Ramos (cell line): Measurements from ENCODE around the gene CIT.
"Not testable (repeated sequence)": the region's sequence is repeated elsewhere in the genome, so short reads cannot be mapped to it uniquely, and the experiment has no call there.

Source experiments
- in situ Hi-C: fragments of 300-500 bp; cut with MboI; formaldehyde crosslinking; loops from one replicate; pipeline ENCODE4 v1.14.3; 2022; ENCODE audit warnings: low sequenced_read_pairs; ENCODE audit not compliant: unreplicated experiment

The CIT gene

DNA sequence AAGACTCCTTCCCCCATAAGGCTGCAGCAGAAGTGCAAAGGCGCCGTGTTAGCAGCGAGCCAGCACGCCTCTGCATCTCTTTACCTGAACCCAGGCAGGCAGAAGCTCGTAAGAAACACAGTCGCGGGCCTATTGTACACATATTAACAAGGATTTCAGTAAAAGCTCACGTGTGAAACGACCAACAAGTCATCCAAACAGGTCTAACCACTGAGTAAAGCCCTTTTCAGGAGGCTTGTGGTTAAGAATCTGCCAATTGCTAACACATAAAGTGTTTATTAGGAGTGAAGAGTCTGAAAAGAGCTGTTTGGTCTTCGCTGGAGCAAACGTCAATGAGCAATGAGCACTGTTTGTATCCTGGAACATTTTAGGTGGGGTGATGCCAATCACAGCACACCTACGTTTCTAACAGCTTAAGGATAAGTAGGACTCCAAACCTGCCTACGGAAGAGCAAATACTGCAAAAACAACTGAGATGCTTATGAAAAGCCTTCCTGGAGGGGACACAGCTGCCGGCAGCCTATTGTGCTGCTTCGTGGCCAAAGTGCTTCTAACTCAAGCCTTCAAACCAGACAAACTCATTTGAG lies 166.1 kb downstream of the CIT start:
- in situ Hi-C loops = no loop called here

DNA sequence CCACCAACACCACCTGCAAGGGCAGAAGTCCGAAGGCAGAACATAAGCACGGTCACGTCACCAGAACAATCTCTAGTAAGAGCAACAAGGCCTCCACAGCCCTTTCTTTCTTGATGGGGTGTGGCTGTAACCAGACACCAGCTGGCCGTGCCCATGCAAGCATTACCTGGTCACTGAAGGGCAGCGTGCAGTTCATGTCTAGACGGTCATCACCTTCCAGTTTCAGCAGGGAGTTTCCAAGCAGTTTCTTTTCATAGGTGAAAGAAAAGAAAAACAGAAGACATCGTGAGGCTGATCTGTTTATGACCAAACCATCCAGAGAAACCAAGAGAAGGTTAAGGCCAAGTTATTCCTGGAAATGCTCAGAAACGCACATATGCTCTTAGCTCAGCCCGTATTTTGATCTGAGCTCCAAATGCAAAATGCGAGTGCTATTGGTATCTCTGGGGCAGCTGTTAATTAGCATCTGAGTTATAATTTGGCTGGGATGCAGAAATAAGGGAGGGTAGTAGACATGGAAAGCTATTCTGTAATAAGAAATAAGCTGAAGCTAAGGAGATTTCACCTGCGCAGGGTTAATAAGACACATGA lies 166.7 kb downstream of the CIT start:
- in situ Hi-C loops = no loop called here

DNA sequence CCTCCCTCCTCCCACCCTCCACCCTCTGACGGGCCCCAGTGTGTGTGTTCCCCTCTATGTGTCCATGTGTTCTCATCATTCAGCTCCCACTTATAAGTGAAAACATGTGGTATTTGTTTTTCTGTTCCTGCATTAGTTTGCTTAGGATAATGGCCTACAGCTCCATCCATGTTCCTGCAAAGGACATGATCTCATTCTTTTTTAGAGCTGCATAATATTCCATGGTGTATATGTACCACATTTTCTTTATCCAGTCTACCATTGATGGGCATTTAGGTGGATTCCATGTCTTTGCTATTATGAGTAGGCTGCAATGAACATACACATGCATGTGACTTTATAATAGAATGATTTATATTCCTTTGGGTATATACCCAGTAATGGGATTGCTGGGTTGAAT lies 170.7 kb downstream of the CIT start:
- in situ Hi-C loops = not testable (repeated sequence)

DNA sequence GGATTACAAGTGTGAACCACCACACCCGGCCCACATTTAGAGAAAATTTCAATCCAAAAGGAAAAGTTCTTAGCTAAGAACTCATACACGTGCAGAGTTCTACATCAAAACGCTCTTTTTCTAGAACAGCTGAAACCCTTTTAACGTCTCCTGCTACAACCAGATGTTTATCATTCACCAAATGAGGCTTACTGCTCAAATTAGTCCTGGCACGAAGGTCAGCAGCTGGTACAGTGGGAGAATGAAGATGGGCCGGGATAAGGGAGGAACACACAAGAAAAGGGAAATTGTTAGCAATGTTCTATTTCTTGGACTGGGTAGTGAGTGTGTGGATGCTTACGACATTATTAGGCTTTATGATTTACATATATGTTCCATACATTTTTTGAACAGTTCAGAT lies 171.9 kb downstream of the CIT start:
- in situ Hi-C loops = no loop called here

DNA sequence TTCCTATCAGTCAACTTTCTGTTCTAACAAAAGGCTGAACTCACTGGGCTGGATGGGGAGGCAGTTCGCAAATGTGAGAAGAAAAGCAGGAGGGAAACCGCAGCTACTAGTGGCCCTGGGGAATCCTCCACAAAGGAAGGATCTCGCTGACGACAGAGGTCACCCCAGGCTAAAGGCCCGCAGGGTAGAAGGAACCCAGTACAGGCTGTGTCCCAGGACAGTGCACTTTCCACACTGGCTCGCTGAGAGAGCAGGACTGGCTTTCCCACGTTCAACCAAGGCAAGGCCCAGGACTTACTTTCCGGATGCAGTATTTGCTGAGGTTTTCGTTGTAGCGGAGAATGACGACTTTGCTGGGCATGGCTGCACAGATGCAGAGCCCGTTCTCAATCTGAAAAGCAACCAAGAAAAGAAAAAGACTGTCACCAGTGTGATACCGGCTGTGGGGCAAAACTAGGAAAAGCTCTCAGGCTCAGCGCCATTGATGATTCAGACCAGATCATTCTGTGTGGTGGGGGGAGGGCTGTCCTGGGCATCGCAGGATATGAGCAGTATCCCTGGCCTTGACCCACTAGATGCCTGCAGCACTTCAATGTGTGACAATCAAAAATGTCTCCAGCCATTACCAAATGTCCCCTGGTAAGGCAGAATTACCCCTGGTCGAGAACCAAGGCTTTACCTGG lies 172.9 kb downstream of the CIT start:
- in situ Hi-C loops = no loop called here

DNA sequence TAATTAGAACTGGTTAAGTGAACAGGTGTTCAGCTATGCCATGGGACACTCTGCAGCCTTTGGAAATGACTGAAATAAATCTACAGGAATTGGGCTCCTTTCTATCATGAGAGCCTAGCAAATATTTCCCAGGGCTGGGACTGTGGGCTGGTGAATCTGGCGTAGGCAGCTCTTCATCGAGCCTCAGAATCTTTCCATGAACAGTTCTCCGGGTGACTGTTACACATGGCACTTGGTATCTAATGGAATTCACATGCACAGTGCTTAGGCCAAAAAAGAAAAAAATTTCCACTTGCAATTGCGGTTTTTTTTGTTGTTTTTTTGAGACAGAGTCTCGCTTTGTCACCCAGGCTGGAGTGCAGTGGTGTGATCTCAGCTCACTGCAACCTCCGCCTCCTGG lies 177.0 kb downstream of the CIT start:
- in situ Hi-C loops = no loop called here

DNA sequence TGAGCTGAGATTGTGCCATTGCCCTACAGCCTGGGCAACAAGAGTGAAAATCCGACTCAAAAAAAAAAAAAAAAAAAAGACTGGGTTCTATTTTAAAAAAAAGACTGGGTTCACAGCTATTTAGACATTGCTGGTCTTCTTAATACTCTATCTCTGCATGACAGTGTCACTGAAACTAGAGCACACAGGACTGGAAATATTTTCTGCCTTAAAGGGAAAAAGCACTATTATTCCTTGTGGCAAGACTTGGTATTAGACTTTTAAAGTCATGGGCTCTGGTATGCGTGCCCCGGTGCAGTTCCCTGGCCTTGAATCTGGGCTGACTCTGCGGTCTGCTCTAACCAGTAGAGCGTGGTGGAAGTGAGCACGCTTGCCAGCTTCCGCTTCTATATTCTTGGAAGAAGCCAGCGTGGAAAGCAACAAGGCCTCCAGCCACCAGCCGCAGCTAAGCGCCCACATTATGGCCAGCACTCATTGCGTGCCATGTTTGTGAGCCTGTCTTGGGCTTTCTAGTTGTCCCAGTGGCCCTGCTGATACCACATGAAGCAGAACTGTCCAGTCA lies 177.8 kb downstream of the CIT start:
- in situ Hi-C loops = loop anchor here (25.0 kb wide), 1 partner anchor 563 kb away; the partner anchor contains the start of gene PXN

DNA sequence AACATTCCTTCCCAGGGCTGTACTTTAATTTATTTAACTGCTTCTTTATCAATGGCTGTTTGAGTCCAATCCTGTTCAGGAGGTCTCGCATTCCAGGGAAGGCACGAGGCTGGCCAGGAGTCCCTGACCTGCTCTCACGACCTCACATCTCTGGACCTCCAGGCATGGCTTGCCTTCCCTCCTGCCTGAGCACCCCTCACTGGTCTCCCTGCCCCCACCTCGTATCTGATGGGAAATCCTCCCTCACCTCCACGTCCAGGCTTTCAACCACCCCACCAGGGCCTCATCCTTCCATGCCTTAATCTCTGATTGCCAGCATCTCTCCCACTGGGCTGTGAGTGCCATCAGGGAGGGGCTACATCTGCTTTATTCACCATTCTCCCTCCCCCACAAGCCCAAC lies 180.2 kb downstream of the CIT start:
- in situ Hi-C loops = loop anchor here (25.0 kb wide), 1 partner anchor 565 kb away; the partner anchor contains the start of gene PXN

DNA sequence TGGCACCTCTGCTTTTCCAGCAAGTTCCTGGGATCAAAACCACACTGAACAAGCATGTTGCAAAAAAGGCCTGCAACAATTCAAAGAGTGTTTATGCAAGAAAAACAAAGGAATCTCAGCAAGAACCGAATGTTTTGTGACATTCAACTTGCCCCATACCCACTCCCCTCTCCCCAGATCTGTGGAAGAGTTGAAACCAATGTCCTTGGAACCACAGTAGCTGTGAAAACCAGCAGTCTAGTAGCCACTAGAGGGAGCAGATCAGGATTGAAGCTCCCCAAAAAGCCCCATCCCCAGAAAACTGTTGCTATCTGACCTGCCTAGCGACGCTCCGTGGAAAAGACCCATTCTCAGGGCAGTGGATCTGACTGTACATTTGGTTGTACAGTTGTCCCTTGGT lies 182.1 kb downstream of the CIT start:
- in situ Hi-C loops = loop anchor here (25.0 kb wide), 1 partner anchor 567 kb away; the partner anchor contains the start of gene PXN

DNA sequence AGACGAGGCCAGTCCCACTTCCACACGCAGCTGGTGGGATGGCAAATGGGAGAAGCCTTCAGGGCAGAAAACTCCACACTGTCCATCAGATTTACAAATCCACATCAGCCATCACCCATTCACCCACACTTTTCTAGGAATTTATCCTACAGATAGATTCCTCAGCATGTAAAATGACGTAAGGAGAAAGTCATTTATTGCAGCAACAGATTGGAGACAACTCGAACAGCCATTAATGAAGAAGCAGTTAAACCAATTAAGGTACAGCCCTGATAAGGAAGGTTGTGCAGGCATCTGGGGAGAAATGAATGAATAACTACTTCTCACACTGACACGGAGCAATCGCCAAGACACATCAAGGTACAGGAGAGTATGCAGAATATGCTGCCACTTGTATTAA lies 183.0 kb downstream of the CIT start:
- in situ Hi-C loops = loop anchor here (25.0 kb wide), 1 partner anchor 568 kb away; the partner anchor contains the start of gene PXN

DNA sequence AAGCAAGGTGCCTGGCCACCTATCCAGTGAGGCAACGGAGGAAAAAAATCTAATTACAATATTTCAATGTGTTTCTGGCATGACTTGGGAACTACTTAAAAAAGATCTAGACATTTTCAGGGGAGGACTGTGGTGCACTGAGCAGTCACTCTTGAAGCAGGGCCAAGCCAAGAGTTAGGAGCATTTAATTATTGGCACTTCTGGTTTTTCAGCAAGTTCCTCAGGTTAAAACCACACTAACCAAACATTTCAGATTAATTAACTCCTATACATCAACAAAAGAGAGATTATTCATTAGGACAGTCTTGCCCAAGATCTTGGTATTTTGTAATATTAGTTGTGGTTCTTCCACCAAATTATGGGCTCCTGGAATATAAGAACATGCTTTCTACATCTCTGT lies 183.6 kb downstream of the CIT start:
- in situ Hi-C loops = loop anchor here (25.0 kb wide), 1 partner anchor 569 kb away; the partner anchor contains the start of gene PXN

DNA sequence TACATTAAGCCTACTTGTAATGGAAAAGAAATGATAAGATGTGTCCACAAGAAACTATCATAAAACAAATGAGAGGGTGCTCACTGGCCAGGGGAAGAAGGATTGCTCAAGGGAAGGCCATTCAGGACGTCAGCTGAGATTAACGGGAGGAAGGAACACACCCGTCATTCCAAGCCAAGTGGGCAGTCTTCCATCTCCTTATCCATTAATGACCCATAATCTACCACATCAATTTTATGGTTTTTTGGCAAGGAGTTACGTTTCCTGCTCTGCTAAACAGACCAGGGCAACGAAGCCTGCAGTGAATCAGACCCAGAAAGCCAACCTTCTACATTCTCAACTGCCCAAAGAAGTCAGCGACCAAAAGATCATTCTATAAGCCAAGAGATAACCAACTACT lies 184.1 kb downstream of the CIT start:
- in situ Hi-C loops = loop anchor here (25.0 kb wide), 1 partner anchor 569 kb away; the partner anchor contains the start of gene PXN

DNA sequence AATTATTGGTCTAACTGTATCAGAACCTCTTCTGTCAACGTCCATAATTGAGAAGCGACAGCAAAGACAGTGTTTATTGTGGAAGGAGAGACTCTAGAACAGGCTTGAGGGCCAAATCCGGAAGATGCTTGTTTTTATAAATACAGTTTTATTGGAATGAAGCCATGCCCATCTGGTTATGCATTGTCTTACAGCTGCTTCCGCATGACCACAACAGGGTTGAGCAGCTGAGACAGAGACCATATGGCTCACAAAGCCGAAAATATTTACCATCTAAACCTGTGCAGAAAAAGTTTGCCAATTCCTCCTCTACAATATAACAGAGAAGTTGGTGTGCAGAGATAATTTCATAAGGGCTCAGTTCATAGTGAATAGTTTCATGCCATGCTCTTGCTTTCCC lies 184.7 kb downstream of the CIT start:
- in situ Hi-C loops = loop anchor here (25.0 kb wide), 1 partner anchor 570 kb away; the partner anchor contains the start of gene PXN

DNA sequence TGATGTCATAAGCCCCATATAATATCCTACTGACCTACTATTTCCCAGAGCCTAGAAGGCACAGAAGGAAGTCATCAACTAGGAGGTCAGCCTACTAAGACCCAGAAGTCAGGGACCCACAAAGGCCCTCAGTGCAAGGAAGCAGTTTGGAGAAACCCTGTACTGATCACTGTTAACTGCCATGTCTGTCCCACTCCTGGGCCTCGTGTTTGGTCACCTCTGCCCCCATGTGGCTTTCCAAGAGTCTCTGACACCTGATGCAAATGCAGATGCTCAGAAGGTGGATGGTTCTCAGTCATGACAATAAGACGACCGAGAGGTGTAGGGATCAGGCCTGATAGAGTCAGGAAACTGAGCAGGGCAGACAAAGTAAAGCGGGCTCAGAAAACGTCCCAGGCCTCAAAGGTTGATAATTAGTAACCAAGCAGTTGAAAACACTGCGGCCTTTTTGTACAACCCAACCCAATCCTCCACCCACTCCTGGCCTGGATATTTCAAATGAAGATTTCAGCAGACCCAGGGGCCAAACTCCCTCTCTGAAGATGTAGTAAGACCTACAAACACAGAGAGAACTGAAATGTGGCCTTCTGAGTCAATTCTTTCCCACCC lies 185.8 kb downstream of the CIT start:
- in situ Hi-C loops = loop anchor here (25.0 kb wide), 1 partner anchor 571 kb away; the partner anchor contains the start of gene PXN

DNA sequence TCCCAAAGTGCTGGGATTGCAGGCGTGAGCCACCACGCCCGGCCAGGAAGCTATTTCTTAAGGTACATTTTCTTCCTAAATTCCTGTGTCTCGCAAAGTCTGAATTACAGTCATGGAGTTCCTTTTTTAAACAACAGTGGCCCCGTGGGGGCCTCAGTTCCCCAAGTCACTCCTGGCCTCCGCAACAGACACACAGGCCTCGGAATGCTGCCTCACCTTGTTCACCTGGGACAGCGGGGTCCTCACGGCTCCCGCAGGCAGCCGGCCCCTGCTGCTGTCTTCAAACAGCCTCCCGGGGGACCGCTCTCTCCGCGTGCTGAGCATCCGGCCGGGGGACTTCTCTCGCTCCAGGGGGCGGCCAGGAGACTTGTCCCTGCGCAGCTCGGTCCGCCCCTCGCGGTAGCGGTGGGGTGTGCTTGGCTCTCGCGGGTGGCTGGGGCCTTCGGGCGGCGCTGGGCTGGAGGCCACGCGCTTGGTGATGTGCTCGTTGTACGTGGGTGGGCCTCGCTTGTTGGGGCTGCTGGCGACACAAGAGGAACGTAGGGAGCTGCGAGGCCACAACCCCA lies 187.1 kb downstream of the CIT start:
- in situ Hi-C loops = loop anchor here (25.0 kb wide), 1 partner anchor 572 kb away; the partner anchor contains the start of gene PXN

DNA sequence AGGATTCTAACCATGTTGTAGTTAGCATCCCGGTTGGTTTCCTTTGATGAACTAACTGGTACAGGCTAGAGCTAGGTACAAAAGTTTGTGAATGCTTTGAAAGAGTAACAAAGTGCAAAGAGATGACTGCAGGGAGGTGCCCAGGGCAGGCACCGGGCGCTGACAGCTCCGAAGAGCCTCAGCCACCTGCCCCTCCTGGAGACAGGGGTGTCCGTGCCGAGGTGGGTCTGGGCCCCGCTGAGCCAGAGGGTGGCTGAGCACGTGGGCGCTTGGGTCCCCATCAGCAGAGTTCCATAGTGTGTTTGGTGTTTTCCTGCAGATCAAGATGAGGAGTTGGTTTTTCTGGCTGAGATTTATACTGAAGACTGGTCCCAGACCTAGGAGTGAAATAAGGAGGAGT lies 189.2 kb downstream of the CIT start:
- in situ Hi-C loops = loop anchor here (25.0 kb wide), 1 partner anchor 574 kb away; the partner anchor contains the start of gene PXN

DNA sequence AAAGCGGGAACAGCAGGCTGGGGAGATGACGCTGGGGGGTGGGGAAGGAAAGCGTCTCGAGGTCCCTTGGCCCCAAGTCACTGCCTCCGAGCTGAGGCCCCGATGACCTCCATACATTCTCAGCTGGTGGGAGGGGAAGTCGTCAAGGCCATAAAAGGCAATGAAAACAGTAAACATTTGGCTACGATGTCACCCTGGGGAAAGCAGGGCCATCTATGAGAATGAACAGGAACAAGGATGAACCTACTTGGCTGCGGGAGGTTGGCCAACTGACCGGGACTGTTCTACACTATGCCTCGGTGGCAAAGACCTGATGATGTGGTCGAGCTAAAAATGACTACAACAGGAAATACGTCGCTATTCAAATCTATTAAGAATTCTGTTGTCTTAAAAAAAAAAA lies 189.7 kb downstream of the CIT start:
- in situ Hi-C loops = loop anchor here (25.0 kb wide), 1 partner anchor 575 kb away; the partner anchor contains the start of gene PXN

DNA sequence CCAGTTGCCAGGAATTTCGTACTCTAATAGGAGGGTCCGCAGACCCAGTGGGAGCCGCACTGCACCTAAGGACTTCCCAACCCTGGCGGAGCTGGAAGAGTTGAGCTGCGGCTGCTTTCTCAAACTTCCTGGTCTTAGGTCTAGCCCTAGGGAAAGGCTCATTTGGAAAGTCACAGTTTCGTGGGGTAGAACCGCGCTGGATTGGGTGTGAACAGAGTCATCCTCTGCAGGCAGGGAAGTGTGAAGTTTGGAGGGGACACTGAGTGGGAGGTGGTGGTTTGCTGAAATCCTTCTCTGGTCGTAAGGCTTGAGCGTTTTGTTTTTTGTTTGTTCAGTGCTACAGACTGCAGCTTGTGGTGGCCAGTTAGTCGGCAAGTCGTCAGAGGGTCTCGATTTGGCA lies 190.3 kb downstream of the CIT start:
- in situ Hi-C loops = loop anchor here (25.0 kb wide), 1 partner anchor 576 kb away; the partner anchor contains the start of gene PXN

DNA sequence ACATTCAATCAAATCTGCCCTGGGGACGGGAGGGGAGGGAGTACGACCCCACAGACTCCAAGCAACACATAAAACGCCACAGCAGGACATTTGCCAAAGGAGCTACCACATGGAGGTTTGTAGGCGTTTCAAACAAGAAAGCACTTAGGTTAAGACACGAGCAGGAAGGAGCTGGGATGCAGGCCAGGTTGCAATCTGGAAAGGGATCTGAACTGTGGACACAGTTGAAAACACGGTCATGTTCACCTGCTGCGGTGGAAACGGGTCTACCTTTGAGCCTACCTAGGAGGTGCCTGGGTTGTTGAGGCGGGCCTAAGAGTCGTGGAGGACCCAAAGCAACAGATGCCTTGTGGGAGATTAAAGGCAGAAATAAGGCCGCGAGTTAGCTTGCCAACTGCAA lies 190.8 kb downstream of the CIT start:
- in situ Hi-C loops = loop anchor here (25.0 kb wide), 1 partner anchor 576 kb away; the partner anchor contains the start of gene PXN

DNA sequence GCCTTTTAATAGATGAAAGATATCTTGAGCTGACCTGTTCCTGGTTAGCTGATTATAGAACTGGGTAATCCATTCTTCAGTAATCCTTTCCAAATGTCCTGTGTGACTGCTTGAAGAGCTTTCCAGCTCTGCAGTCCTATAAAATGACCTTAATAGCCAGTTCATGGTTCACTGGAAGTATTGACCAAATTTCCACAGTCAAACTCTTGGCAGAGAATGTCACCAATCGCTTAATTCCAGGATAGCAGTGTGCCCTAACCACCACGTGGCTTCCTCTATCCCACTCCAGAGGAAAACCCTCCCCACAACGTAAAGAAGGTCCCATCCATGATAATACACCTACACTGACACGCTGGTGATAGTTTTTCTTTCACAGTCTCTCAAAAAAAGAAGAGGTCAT lies 191.7 kb downstream of the CIT start:
- in situ Hi-C loops = loop anchor here (25.0 kb wide), 1 partner anchor 577 kb away; the partner anchor contains the start of gene PXN
